ENCODE measurements around the gene SNCB. TPM values are rescaled to one million over a fixed set of nuclear protein-coding genes. Genes with fewer than 3 reads are reported as not detected.

Gene SNCB
- total and polyA plus RNA-seq, 8 donors = 0.21 to 0.68 (median 0.42) TPM; not detected in 2

GRCh38 chr5:176651472-176651980, 21.2 kb upstream of the SNCB start:
- ATAC-seq = no peak
- Histone ChIP-seq H3K27me3 (no peaks in the 10 kb centered on the region), H3K4me1 (peaks cover 14 to 15% of the 10 kb centered on the region in 2 donors), H3K27ac (no peak overlapping the region), H3K4me3 (no peak overlapping the region), H3K9me3 (no peaks in the 10 kb centered on the region), H3K36me3 (peaks cover 0 to 38% of the 10 kb centered on the region in 2 donors)
- intact Hi-C loops (cut with DNase I) = no loop called here
- TF ChIP-seq CTCF (IDR thresholded peaks at IDR 0.05) = no peak
- DNase-seq = no peak

- no peak for TF ChIP-seq CTCF (IDR thresholded peaks at IDR 0.05)
- peaks cover 14 to 17% of the 10 kb centered on the region in 2 donors for H3K4me1 ChIP-seq
- ATAC-seq (no peak), DNase-seq (no peak)
- H3K27ac ChIP-seq = no peak overlapping the region
- H3K9me3 ChIP-seq = no peaks in the 10 kb centered on the region
- peaks cover 0 to 31% of the 10 kb centered on the region in 2 donors for H3K36me3 ChIP-seq
- H3K4me3 ChIP-seq = no peak overlapping the region
- intact Hi-C loops (cut with DNase I) = no loop called here
- H3K27me3 ChIP-seq = no peaks in the 10 kb centered on the region
Observed at GRCh38 chr5:176650354-176650884, 20.1 kb upstream of the SNCB start.

GRCh38 chr5:176648474-176649194, 18.3 kb upstream of the SNCB start:
- H3K4me1 ChIP-seq = peaks cover 14 to 17% of the 10 kb centered on the region in 2 donors
- H3K27ac ChIP-seq = peak overlapping the region in 1 of 2 donors; percentile 77
- no peaks in the 10 kb centered on the region for H3K9me3 ChIP-seq
- H3K36me3 ChIP-seq = peaks cover 0 to 14% of the 10 kb centered on the region in 2 donors
- no peak for DNase-seq
- TF ChIP-seq CTCF (IDR thresholded peaks at IDR 0.05) = no peak
- H3K4me3 ChIP-seq = peak overlapping the region; percentile 68 to 72
- intact Hi-C loops (cut with DNase I) = no loop called here
- no peaks in the 10 kb centered on the region for H3K27me3 ChIP-seq
- no peak for ATAC-seq

- intact Hi-C loops (cut with DNase I) = no loop called here
- Histone ChIP-seq H3K27ac (peak overlapping the region; percentile 44 to 77), H3K4me1 (peaks cover 14 to 17% of the 10 kb centered on the region in 2 donors), H3K4me3 (peak overlapping the region; percentile 68 to 72), H3K27me3 (no peaks in the 10 kb centered on the region), H3K36me3 (peaks cover 0 to 7% of the 10 kb centered on the region in 2 donors), H3K9me3 (no peaks in the 10 kb centered on the region)
- TF ChIP-seq CTCF (IDR thresholded peaks at IDR 0.05) = no peak
- ATAC-seq (peak; percentile 11), DNase-seq (peak; percentile 43 to 84 (median 67))
Observed at GRCh38 chr5:176647843-176648473, 17.6 kb upstream of the SNCB start.

Data from left lung (tissue), 10 donors.